ENCODE results near the gene PSMD1.
"Not testable (repeated sequence)": the region's sequence is repeated elsewhere in the genome, so short reads cannot be mapped to it uniquely, and the experiment has no call there.

The PSMD1 gene

GRCh38 chr2:231063347-231063746 lies 6.7 kb downstream of the PSMD1 start:
- Histone ChIP-seq H3K9me2 (replicated peaks; ENCODE audit: control insufficient read depth, low read length) (no peaks in the 10 kb centered on the region), H3K4me3 (ENCODE audit: low read length) (no peak overlapping the region), H3K9me3 (ENCODE audit: control insufficient read depth, insufficient read depth, low read length) (no peaks in the 10 kb centered on the region), H3K36me3 (ENCODE audit: control insufficient read depth, low read length) (peaks cover 85% of the 10 kb centered on the region), H4K20me1 (ENCODE audit: control insufficient read depth, insufficient read depth, low read depth, low read length) (0 out of 2 replicates have a peak, but pooled peaks cover 9% of the 10 kb centered on the region), H3K4me2 (ENCODE audit: low read length) (no peak overlapping the region), H3K27ac (ENCODE audit: low read depth, low read length) (no peak overlapping the region), H3K27me3 (ENCODE audit: control insufficient read depth, low read length) (no peaks in the 10 kb centered on the region), H3K4me1 (ENCODE audit: control insufficient read depth, low read length) (peaks cover 14% of the 10 kb centered on the region), H3F3A (ENCODE audit: control insufficient read depth, insufficient read depth) (no peaks in the 10 kb centered on the region), H3K79me2 (ENCODE audit: control insufficient read depth, low read length) (peaks cover 48% of the 10 kb centered on the region)
- TF ChIP-seq EZH2phosphoT487 (IDR thresholded peaks at IDR 0.05; ENCODE audit: borderline replicate concordance, low read length), result no peak
- TF ChIP-seq CTCF (IDR thresholded peaks at IDR 0.05; ENCODE audit: low read depth, low read length, poor library complexity, severe bottlenecking), result no peak

GRCh38 chr2:231065966-231066365 lies 9.3 kb downstream of the PSMD1 start:
- Histone ChIP-seq H3K27ac (ENCODE audit: low read depth, low read length) (no peak overlapping the region), H3K9me2 (replicated peaks; ENCODE audit: control insufficient read depth, low read length) (no peaks in the 10 kb centered on the region), H3K27me3 (ENCODE audit: control insufficient read depth, low read length) (no peaks in the 10 kb centered on the region), H4K20me1 (ENCODE audit: control insufficient read depth, insufficient read depth, low read depth, low read length) (no peaks in the 10 kb centered on the region), H3K4me1 (ENCODE audit: control insufficient read depth, low read length) (no peaks in the 10 kb centered on the region), H3K36me3 (ENCODE audit: control insufficient read depth, low read length) (peaks cover 93% of the 10 kb centered on the region), H3K9me3 (ENCODE audit: control insufficient read depth, insufficient read depth, low read length) (no peaks in the 10 kb centered on the region), H3K79me2 (ENCODE audit: control insufficient read depth, low read length) (peaks cover 22% of the 10 kb centered on the region), H3K4me3 (ENCODE audit: low read length) (no peak overlapping the region), H3F3A (ENCODE audit: control insufficient read depth, insufficient read depth) (peaks cover 3% of the 10 kb centered on the region; the same call in 1 of the 2 replicates), H3K4me2 (ENCODE audit: low read length) (no peak overlapping the region)
- no peak for TF ChIP-seq CTCF (IDR thresholded peaks at IDR 0.05; ENCODE audit: low read depth, low read length, poor library complexity, severe bottlenecking)
- TF ChIP-seq EZH2phosphoT487 (IDR thresholded peaks at IDR 0.05; ENCODE audit: borderline replicate concordance, low read length), result no peak

- H3K27me3 ChIP-seq (ENCODE audit: control insufficient read depth, low read length); H3K4me2 ChIP-seq (ENCODE audit: low read length); H3F3A ChIP-seq (ENCODE audit: control insufficient read depth, insufficient read depth); H3K9me2 ChIP-seq (replicated peaks; ENCODE audit: control insufficient read depth, low read length); H3K9me3 ChIP-seq (ENCODE audit: control insufficient read depth, insufficient read depth, low read length); H4K20me1 ChIP-seq (ENCODE audit: control insufficient read depth, insufficient read depth, low read depth, low read length); H3K4me1 ChIP-seq (ENCODE audit: control insufficient read depth, low read length); H3K4me3 ChIP-seq (ENCODE audit: low read length); H3K27ac ChIP-seq (ENCODE audit: low read depth, low read length): not testable (repeated sequence)
- Histone ChIP-seq H3K79me2 (ENCODE audit: control insufficient read depth, low read length) (peaks cover 13% of the 10 kb centered on the region), H3K36me3 (ENCODE audit: control insufficient read depth, low read length) (peaks cover 91% of the 10 kb centered on the region)
These were observed 10.9 kb downstream of the PSMD1 start for GRCh38 chr2:231067531-231067930.

GRCh38 chr2:231068525-231069222 lies 12.0 kb downstream of the PSMD1 start:
- Histone ChIP-seq H3K4me2 (ENCODE audit: low read length) (no peak overlapping the region), H3K4me1 (ENCODE audit: control insufficient read depth, low read length) (no peaks in the 10 kb centered on the region), H3K9me3 (ENCODE audit: control insufficient read depth, insufficient read depth, low read length) (no peaks in the 10 kb centered on the region), H3K36me3 (ENCODE audit: control insufficient read depth, low read length) (peaks cover 87% of the 10 kb centered on the region), H4K20me1 (ENCODE audit: control insufficient read depth, insufficient read depth, low read depth, low read length) (no peaks in the 10 kb centered on the region), H3K27ac (ENCODE audit: low read depth, low read length) (no peak overlapping the region), H3F3A (ENCODE audit: control insufficient read depth, insufficient read depth) (peaks cover 3% of the 10 kb centered on the region), H3K79me2 (ENCODE audit: control insufficient read depth, low read length) (0 out of 2 replicates have a peak, but pooled peaks cover 4% of the 10 kb centered on the region), H3K27me3 (ENCODE audit: control insufficient read depth, low read length) (no peaks in the 10 kb centered on the region), H3K9me2 (replicated peaks; ENCODE audit: control insufficient read depth, low read length) (no peaks in the 10 kb centered on the region), H3K4me3 (ENCODE audit: low read length) (no peak overlapping the region)
- TF ChIP-seq EZH2phosphoT487 (IDR thresholded peaks at IDR 0.05; ENCODE audit: borderline replicate concordance, low read length) (no peak), CTCF (IDR thresholded peaks at IDR 0.05; ENCODE audit: low read depth, low read length, poor library complexity, severe bottlenecking) (no peak)
